Measurements from ENCODE around the gene PCYOX1L.
A peak's percentile ranks its signal among the peaks of the same experiment; 100 is the strongest.

The PCYOX1L gene

DNA sequence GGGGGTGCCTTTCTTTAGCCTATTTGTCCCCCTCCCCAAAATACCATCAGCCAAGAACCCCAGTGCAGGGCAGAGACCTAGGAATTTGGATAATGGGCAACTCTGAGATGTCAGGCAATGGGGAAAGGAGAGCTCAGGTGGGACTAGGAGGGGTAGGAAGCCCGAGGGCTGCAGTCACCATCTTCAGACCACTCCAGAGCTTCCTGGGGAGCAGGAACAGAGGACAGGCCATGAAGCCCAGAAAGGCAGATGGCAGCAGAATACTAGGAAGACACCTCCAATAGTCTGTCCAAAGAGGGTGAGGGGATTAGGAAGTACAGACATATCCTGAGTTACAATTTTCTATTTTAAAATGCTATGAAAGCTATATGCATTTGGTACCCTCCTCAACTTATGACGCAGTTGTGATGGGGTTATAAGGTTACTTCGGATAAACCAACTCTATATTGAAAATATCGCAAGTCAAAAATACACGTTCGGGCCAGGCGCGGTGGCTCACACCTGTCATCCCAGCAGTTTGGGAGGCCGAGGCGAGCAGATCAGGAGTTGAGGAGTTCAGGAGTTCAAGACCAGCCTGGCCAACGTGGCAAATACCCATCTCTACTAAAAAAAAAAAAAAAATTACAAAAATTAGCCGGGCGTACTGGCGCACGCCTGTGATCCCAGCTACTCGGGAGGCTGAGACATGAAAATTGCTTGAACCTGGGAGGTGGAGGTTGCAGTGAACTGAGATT lies 55.8 kb downstream of the PCYOX1L start:
- Histone ChIP-seq H3K27me3 (no peaks in the 10 kb centered on the region), H3K9me3 (no peaks in the 10 kb centered on the region), H3K4me3 (ENCODE audit: low read depth, low read length) (no peak overlapping the region), H3K36me3 (no peaks in the 10 kb centered on the region), H3K4me1 (peaks cover 41% of the 10 kb centered on the region)
- DNase-seq: no peak
- no peak for TF ChIP-seq CTCF (IDR thresholded peaks at IDR 0.05; ENCODE audit: low read depth, low read length)

DNA sequence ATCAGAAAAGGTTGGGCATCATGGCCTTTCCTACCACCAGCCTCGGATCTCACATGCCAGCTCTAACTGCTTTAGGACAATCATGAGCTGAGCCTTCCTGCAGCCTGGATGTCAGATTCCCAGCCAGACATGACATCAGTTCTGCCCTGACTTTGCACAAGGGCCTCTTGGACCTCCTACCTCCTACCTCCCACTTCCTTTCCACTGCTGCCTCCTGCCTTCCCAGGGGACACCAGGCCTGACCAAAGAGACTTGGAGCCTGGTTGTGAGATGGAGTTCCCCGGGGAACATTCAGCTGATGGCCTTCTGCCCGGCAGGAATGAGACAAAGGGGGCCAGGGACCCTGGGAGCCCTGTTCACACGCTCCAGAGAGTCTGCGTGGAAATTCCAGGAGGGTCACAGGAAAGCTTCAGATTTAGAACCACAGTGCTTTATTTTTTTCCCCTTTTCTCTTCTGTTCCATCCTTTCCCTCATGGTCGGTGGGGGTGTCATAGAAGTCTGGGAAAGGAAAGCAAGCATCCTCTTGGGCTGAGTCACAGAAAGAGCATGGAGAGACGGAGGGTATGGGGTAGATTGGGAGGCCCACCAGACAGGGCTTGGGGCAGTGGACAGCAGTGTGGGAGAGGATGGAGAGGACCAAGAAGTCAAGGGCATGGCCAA lies 56.7 kb downstream of the PCYOX1L start:
- Histone ChIP-seq H3K4me1 (peaks cover 41% of the 10 kb centered on the region), H3K9me3 (no peaks in the 10 kb centered on the region), H3K27me3 (no peaks in the 10 kb centered on the region), H3K4me3 (ENCODE audit: low read depth, low read length) (no peak overlapping the region), H3K36me3 (no peaks in the 10 kb centered on the region)
- no peak for TF ChIP-seq CTCF (IDR thresholded peaks at IDR 0.05; ENCODE audit: low read depth, low read length)
- peak; percentile 72 for DNase-seq

DNA sequence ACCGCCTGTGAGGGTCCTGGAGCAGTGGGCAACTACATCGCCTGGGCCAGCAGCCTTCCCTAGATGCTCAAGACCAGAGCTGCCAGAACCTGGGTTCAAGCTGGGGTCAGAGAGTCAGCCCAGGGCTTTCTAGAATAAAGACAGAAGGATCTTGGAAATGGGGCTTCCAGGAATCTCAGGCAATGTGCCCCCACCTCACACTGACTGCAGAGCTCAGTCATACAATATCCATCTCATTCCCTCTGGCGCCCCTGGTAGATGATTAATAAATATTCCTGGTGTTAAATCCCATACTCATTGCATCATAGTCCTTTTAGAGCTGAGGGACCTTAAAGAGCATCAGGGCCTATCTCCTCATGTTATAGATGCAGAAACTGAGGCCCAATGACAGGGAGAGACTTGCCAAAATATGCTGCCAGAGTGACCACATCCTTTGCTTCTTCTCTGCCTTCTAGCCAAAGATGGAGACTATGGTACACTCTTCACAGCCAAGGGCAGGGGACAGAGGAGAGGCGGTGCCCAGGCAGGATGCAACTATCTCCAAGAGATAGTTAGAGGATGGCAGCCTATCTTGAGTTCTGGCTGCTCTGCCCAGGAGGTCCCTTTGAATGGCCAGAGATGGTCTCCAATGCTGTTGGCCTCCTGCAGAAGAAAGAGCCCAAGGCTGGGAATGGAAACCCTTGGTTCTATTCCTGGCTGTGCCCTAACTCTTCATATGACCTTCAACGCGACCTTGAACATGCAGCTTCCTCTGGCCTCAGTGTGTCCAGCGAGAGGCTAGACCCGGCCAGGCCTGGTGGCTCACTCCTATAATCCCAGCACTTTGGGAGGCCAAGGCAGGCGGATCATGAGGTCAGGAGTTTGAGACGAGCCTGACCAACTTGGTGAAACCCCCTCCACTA lies 57.5 kb downstream of the PCYOX1L start:
- Histone ChIP-seq H3K27me3 (no peaks in the 10 kb centered on the region), H3K36me3 (no peaks in the 10 kb centered on the region), H3K4me3 (ENCODE audit: low read depth, low read length) (no peak overlapping the region), H3K4me1 (peaks cover 47% of the 10 kb centered on the region), H3K9me3 (no peaks in the 10 kb centered on the region)
- no peak for DNase-seq
- no peak for TF ChIP-seq CTCF (IDR thresholded peaks at IDR 0.05; ENCODE audit: low read depth, low read length)

DNA sequence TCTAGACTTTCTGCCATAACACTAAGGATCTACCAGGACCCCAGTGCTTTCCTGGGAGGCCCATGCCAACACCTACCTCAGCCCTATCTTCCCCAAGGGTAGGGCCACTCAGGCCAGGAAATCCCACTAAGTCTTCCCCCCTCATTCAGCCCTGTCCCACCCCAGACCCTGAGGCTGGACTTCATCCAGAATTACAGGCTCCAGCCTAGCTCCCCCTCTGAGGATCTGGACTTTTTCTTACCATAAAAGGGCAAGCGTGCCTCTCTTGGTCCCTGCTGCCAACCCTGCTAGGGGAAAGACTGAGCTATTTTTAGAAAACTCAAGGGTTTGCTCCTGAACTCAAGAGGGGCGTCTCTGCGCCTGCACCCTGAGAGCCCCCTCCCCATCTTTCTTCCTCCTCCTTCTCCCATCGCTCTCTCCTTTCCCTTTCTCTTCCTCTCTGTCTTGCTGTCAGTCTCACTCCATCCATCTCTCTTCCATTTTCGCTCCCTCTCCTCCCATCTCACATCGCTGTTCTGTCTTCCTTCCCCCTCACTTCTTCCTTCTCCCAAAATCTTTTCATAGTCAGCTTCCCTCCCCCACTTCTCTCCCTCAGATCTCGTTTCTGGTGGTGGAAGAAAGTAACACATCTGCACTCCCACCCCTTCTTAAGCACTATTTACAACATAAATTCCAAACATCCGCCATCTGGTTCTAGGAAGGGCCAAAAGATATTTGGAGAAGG lies 59.3 kb downstream of the PCYOX1L start:
- no peak overlapping the region for H3K4me3 ChIP-seq (ENCODE audit: low read depth, low read length)
- no peak for DNase-seq
- H3K9me3 ChIP-seq: no peaks in the 10 kb centered on the region
- peaks cover 60% of the 10 kb centered on the region for H3K4me1 ChIP-seq
- no peaks in the 10 kb centered on the region for H3K27me3 ChIP-seq
- TF ChIP-seq CTCF (IDR thresholded peaks at IDR 0.05; ENCODE audit: low read depth, low read length): no peak
- no peaks in the 10 kb centered on the region for H3K36me3 ChIP-seq

GRCh38 chr5:149417711-149418368 lies 60.0 kb downstream of the PCYOX1L start:
- no peaks in the 10 kb centered on the region for H3K27me3 ChIP-seq
- no peak overlapping the region for H3K4me3 ChIP-seq (ENCODE audit: low read depth, low read length)
- H3K4me1 ChIP-seq: peaks cover 61% of the 10 kb centered on the region
- H3K9me3 ChIP-seq: no peaks in the 10 kb centered on the region
- no peak for DNase-seq
- no peaks in the 10 kb centered on the region for H3K36me3 ChIP-seq
- no peak for TF ChIP-seq CTCF (IDR thresholded peaks at IDR 0.05; ENCODE audit: low read depth, low read length)

Data from BE2C (cell line).